DND-41 (cell line): Measurements from ENCODE around the gene FBXL5.

Source experiments
- EZH2 ChIP-seq: IDR thresholded peaks from 3 replicates; pipeline ENCODE4 v1.6.1; 2012; ENCODE audit warnings: borderline replicate concordance, low read depth, mild to moderate bottlenecking, moderate library complexity, low read length, inconsistent platforms; ENCODE audit not compliant: severe bottlenecking
- TF ChIP-seq, protein P1 (sequence below): IDR thresholded peaks from 2 replicates; pipeline ENCODE4 v1.5.1; 2012; ENCODE audit warnings: borderline replicate concordance, low read length, moderate library complexity, mild to moderate bottlenecking; ENCODE audit not compliant: poor library complexity, severe bottlenecking; ENCODE audit errors: extremely low read depth

DNA sequence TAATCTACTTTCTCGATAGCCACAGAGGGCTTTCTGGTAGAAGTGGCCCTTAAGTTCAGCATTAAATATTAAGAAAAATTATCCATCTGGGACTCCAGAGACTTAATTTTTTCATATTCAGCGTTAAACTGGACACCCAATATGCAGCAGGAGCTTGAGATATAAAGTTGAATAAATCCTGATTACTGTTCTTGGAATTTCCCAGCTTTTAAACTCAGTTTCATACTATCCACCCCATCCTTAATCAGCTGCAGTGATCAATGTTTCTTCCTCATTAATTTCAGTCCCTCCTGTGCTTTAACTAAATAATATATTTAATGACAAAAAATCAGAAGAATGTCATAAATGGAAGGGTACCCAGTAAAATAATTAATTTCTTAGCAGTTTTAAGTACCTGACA is 3.6 kb upstream of the FBXL5 start:
- TF ChIP-seq, protein P1, sequence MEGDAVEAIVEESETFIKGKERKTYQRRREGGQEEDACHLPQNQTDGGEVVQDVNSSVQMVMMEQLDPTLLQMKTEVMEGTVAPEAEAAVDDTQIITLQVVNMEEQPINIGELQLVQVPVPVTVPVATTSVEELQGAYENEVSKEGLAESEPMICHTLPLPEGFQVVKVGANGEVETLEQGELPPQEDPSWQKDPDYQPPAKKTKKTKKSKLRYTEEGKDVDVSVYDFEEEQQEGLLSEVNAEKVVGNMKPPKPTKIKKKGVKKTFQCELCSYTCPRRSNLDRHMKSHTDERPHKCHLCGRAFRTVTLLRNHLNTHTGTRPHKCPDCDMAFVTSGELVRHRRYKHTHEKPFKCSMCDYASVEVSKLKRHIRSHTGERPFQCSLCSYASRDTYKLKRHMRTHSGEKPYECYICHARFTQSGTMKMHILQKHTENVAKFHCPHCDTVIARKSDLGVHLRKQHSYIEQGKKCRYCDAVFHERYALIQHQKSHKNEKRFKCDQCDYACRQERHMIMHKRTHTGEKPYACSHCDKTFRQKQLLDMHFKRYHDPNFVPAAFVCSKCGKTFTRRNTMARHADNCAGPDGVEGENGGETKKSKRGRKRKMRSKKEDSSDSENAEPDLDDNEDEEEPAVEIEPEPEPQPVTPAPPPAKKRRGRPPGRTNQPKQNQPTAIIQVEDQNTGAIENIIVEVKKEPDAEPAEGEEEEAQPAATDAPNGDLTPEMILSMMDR = no peak
- TF ChIP-seq EZH2 = no peak
